HG03354 (cell line): ENCODE results near the gene ZNF132.
"Not testable (repeated sequence)": the region's sequence is repeated elsewhere in the genome, so short reads cannot be mapped to it uniquely, and the experiment has no call there.

Experiments
- ATAC-seq: cut with Tn5 transposase; IDR thresholded peaks from one replicate; pipeline ENCODE4 v1.9.1; 2021; ENCODE audit warnings: mild to moderate bottlenecking; ENCODE audit not compliant: unreplicated experiment, poor library complexity, severe bottlenecking

The ZNF132 gene

GRCh38 chr19:58469241-58470013 lies 29.5 kb upstream of the ZNF132 start:
- no peak for ATAC-seq

DNA sequence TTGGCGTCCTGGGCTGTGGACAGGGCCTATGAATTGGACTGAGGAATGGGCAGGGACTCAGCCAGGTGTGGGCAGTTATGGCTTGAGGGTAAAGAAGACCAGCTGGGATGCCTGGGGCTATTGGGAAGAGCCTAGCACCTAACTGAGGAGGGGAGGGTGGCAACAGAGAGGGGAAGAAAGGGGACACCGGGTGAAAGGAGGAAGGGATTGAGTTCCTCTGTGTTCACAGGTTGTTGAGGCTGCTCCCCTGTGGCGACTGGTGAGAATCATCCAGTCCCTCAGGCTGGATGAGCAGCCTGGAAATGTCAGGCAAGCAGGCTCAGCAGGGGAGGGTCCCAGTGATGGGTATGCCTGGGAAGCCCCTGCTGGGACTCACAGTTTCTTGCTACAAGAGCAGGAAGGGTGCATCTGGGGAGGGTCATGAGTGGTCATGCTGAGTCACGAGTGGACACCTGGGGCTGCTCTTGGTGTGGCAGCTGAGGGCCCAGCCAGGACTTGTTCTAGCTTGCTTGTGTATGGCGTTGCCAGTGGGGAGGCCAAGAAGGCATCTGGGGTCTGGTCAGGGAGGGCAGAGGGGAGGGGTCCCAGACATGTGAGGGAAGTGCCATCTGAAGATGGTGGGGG lies 28.4 kb upstream of the ZNF132 start:
- no peak for ATAC-seq

DNA sequence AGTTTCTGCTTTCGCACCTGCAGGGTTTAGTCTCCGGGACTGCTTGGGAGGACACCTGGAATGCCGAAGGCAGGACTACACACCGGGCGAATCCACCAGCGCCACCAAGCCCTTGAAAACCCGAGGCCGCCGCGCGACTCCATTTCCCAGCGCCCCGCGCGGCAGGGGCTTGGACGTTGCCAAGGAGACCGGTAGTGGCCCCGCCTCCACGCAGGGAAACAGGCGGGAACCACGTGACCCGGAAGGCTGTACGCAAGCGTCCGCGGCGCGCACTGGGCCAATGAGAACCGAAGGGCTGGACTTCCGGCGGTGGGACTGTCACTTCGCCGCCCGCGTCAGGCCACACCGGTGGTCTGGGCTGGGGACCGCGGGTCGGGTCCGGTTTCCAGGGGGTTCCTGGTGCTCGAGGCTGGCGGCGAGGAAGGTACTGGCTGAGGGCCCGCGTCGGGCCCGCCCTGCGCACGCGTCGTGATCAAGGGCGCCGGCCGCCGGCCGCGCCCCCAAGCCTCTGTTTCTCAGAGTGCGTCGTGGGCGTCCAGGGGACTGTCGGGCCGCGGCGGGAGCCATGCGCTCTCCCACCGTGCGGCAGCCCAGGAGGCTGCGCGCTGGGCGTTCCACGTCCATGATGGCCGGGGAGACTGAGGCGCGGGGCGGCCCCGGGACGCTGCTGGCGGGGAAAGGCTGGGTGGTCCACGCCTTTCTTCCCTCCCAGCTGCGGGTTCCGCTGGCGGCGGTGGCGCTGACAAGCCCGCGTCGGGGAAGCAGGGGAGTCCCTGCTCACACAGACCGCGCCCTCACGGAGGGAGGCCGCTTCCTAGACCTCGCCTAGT lies 27.0 kb upstream of the ZNF132 start, which contains the start of gene ZNF324:
Gene ZNF324 (plus strand): TSS at position 321 of the 830 bp plus-strand sequence. CDS start 2,106 bp downstream, outside the sequence.
- peak; percentile 90 for ATAC-seq

DNA sequence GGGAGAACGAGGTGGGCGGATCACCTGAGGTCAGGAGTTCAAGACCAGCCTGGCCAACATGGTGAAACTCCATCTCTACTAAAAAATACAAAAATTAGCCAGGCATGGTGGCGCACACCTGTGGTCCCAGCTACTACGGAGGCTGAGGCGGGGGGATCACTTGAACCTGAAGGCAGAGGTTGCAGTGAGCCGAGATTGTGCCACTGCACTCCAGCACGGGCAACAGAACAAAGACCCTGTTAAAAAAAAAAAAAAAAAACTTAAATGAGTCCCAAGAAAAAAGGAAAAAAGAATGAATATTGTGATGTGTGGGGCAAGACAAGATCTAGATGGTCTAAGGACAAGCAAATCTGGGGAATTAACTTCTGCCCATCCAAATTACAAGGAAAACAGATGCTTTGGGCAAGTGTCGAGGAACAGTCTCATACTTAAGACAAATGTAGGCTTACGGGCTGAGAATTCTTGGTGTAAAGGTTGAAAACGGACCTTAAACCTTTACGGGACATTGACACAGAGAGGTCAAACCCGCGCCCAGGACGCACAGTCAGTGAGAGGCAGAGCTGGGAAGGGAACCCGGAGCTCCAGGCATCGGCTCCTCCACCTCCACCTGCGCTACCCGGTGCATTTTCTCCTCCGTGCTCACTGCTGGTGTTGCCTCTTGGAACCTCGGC lies 26.3 kb upstream of the ZNF132 start:
- ATAC-seq = peak; percentile 10

- no peak for ATAC-seq
Observed at GRCh38 chr19:58460039-58460438, 20.1 kb upstream of the ZNF132 start.

- no peak for ATAC-seq
Observed at GRCh38 chr19:58456111-58456510, 16.2 kb upstream of the ZNF132 start.

- no peak for ATAC-seq
Observed at GRCh38 chr19:58455306-58455705, 15.4 kb upstream of the ZNF132 start.

DNA sequence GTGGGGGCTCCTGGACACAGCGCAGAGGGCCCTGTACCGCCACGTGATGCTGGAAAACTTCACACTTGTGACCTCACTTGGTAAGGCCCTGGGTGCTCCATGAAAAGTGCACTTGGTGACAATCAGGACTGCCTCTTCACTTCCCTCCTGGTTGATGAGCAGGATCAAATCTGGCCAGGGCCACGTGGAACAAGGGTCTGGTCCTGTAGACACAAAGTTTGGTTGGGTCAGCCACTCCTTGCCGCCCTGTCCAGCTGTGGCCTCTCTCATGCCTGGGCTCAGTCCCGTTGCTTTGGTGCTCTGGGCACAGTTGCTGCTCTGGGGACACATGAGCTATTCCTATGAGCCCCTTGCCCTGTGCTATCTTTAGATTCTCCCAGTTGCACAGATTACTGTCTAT lies 13.8 kb upstream of the ZNF132 start:
- ATAC-seq = no peak

- peak; percentile 98 for ATAC-seq
Observed at GRCh38 chr19:58451358-58452101, 11.6 kb upstream of the ZNF132 start, which contains the start of gene ZNF324B. TSS of gene ZNF324B (plus strand) at chr19:58451622. CDS start at chr19:58453702, 2,080 bp downstream.

- peak; percentile 21 for ATAC-seq
Observed at GRCh38 chr19:58450856-58451357, 11.0 kb upstream of the ZNF132 start.

GRCh38 chr19:58449980-58450379 lies 10.0 kb upstream of the ZNF132 start:
- not testable (repeated sequence) for ATAC-seq

- not testable (repeated sequence) for ATAC-seq
Observed at GRCh38 chr19:58448860-58449259, 8.9 kb upstream of the ZNF132 start.

DNA sequence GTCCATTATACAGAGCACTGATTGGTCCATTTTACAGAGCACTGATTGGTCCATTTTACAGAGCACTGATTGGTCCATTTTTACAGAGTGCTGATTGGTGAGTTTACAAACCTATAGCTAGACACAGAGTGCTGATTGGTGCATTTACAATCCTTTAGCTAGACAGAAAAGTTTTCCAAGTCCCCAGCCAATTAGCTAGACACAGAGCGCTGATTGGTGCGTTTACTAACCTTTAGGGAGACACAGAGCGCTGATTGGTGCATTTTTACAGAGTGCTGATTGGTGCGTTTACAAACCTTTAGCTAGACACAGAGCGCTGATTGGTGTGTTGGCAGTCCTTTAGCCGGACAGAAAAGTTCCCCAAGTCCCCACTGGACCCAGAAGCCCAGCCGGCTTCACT lies 3.0 kb upstream of the ZNF132 start:
- ATAC-seq = not testable (repeated sequence)

DNA sequence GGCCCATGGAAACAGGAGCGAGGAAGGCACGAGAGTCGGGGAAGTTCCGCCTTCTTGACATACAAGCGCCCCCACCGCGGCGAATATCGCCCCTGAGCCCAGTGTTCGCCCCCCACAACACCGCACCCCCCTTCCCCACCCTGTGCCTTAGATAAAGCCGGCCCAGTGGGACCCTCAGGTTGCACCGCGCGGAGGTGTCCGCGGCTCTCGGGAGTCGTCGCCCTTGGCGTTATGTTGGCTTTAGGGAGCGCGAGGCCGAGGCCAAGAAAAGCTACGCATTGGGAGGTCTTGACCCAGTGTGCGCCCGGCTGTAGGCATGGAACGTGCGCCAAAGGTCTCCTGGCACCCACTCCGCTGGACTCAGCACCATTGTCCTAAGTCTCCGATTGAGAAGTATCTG lies 603 bp upstream of the ZNF132 start:
- no peak for ATAC-seq

DNA sequence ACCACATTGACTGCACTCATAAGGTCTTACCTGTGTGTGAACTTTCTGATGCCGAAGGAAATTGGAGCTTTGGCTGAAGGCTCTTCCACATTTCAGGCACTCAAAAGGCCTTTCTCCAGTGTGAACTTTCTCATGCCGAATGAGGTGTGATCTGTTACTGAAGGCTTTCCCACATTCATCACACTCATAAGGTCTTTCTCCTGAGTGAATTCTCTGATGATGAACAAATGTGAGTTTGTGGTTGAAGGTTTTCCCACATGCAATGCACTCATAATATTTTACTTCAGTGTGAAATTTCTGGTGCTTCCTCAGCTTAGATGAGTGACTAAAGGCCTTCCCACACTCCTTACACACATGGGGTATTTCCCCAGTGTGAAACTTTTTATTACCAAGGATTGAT lies 5.7 kb downstream of the ZNF132 start:
- no peak for ATAC-seq

- ATAC-seq = no peak
Observed at GRCh38 chr19:58429745-58430144, 10.2 kb downstream of the ZNF132 start.

DNA sequence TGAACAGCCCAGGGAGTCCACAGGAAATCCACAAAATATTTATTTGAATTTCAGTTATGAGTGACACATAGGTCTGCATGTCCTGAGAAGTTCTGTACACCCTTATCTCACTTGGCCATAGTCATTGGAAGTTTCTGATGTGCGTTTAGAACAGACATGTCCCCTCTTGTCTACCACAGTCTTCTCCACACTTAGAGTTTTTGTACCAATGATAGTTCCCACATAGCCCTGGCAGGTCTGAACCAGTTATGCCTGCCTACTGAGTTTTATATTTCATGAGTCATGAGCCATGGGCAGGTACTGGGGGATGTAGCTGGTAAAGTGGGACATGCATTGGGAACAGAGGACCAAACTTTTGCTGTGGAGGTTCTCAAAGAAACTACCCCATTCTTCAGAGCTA lies 11.3 kb downstream of the ZNF132 start:
- ATAC-seq = no peak

DNA sequence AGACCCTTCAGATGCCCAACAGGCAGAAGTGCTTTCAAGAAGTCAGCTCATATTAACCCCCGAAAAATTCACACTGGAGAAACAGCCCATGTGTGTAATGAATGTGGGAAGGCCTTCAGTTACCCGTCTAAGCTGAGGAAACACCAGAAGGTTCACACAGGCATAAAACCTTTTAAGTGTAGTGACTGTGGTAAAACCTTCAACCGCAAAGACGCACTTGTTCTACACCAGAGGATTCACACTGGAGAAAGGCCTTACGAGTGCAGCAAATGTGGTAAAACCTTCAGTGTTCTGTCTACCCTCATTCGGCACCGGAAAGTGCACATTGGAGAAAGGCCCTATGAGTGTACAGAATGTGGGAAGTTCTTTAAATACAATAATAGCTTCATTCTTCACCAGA lies 22.9 kb downstream of the ZNF132 start:
- ATAC-seq = no peak

DNA sequence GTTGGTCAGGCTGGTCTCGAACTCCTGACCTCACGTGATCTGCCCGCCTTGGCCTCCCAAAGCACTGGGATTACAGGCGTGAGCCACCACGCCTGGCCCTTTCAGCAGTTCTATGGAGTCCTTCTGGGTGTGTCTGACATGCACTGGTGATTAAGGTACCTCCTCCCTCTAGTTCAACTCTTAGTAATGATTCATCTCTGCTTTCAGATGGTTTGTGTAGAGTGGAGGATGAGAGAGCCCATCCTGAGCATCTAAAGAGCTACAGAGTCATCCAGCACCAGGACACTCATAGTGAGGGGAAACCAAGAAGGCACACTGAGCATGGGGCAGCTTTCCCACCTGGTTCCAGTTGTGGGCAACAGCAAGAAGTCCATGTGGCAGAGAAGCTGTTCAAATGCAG lies 23.3 kb downstream of the ZNF132 start:
- no peak for ATAC-seq
